ENCODE measurements around the gene HEATR9. TPM values are rescaled to one million over a fixed set of nuclear protein-coding genes. Genes with fewer than 3 reads are reported as not detected.

The HEATR9 gene
- total RNA-seq, 1 donor from 2014 or later: not detected

DNA sequence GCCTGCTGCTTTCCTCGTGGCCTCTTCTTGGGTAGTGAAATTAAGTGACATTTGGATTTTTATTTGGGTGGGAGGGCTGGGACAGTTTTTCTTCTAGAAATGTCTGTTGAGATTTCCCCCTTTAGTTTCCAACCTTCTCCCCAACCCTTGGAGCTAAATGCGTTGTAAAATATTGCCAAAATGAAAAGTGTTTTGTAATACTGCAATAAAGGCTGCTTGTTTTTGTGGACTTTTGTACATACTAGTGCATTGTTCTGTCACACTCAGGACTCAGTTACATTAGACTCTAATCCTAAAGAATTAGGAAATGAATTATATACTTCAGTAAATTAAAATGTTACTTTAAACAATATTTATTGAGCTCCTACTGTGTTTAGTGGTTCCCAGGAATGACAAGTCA lies 21.7 kb downstream of the HEATR9 start:
- H3K4me3 ChIP-seq (ENCODE audit: low read depth, low read length): no peak overlapping the region
- TF ChIP-seq, protein P1, sequence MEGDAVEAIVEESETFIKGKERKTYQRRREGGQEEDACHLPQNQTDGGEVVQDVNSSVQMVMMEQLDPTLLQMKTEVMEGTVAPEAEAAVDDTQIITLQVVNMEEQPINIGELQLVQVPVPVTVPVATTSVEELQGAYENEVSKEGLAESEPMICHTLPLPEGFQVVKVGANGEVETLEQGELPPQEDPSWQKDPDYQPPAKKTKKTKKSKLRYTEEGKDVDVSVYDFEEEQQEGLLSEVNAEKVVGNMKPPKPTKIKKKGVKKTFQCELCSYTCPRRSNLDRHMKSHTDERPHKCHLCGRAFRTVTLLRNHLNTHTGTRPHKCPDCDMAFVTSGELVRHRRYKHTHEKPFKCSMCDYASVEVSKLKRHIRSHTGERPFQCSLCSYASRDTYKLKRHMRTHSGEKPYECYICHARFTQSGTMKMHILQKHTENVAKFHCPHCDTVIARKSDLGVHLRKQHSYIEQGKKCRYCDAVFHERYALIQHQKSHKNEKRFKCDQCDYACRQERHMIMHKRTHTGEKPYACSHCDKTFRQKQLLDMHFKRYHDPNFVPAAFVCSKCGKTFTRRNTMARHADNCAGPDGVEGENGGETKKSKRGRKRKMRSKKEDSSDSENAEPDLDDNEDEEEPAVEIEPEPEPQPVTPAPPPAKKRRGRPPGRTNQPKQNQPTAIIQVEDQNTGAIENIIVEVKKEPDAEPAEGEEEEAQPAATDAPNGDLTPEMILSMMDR (conservative IDR thresholded peaks at IDR 0.05; ENCODE audit: low read depth, low read length): no peak
- DNase-seq (ENCODE audit: low read depth): no peak

DNA sequence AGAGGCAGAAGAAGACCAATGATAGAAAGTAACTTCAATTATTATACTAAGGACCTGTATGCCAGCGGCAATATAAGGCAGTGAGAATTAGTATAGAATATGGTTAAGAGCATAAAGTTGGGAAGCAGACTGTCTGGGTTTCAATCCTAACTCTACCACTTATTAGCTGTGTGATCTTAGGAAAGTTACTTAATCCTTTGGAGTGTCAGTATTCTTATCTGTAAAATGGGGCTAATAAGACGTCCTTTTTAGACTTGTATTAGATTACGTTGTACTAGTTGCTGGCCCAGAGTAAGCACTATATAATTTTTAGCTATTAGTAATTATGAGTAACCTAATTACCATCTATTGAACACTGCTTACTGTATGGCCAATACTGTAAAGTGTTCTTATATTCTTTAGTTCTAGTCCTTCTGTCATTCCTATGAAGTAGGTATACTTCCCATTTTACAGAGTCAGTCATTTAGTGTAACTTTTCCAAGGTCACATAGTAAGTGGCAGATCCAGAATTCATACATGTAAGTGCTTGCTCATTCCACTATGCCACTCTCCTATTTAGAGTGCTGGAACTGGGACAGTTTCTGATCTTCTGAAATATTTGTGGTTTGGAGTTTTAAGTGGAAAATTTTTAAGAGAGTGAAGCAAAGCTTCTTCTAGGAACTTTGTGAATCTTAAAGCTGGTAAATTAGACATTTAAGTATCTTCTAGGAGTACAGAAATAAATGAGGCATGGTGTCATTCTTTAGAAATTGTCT lies 22.5 kb downstream of the HEATR9 start:
- DNase-seq (ENCODE audit: low read depth): no peak
- H3K4me3 ChIP-seq (ENCODE audit: low read depth, low read length): no peak overlapping the region
- TF ChIP-seq, protein P1 (conservative IDR thresholded peaks at IDR 0.05; ENCODE audit: low read depth, low read length): no peak

DNA sequence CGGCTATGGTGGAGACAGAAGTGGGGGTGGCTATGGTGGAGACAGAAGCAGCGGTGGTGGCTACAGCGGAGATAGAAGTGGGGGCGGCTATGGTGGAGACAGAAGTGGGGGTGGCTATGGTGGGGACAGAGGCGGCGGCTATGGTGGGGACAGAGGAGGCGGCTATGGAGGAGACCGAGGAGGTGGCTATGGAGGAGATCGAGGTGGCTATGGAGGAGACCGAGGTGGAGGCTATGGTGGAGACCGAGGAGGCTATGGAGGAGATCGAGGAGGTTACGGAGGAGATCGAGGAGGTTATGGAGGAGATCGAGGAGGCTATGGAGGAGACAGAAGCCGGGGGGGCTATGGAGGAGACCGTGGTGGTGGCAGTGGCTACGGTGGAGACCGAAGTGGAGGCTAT lies 24.1 kb downstream of the HEATR9 start:
- DNase-seq (ENCODE audit: low read depth): no peak
- H3K4me3 ChIP-seq (ENCODE audit: low read depth, low read length): no peak overlapping the region
- TF ChIP-seq, protein P1 (conservative IDR thresholded peaks at IDR 0.05; ENCODE audit: low read depth, low read length): no peak

DNA sequence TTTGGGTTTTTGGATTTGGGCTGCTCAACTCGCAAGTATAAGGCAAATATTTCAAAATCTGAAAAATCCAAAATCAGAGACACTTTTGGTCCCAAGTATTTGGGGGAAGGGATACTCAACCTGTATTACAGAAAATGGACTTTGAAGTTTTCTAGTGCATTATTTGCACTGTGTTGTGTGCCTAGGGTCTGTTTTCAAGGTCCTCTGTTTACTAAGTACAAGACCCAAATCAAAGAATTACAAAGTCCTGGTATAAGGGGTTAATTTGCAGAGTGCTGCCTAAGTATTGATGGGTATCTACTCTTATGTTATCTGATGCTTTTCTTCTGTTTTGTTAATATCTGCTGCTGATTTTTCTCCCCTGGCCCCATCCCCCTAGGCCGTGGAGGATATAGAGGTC lies 25.0 kb downstream of the HEATR9 start:
- H3K4me3 ChIP-seq (ENCODE audit: low read depth, low read length): no peak overlapping the region
- no peak for DNase-seq (ENCODE audit: low read depth)
- TF ChIP-seq, protein P1 (conservative IDR thresholded peaks at IDR 0.05; ENCODE audit: low read depth, low read length): no peak

DNA sequence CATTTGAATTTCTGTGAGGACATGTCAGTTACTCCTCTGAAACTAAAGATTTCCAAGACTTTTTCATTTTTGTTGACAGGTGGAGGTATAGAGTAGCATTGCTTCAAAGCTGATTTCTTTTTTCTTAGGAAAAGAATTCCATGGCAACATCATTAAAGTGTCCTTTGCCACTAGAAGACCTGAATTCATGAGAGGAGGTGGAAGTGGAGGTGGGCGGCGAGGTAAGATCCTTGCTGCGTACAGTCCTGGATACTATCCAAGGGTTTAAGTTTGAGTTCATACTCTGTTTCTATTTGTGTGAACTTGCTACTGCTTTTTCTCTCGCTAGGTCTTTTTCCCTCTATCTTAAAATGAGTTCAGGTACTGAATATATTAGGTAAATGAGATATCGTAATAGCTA lies 26.5 kb downstream of the HEATR9 start:
- TF ChIP-seq, protein P1 (conservative IDR thresholded peaks at IDR 0.05; ENCODE audit: low read depth, low read length): no peak
- H3K4me3 ChIP-seq (ENCODE audit: low read depth, low read length): no peak overlapping the region
- DNase-seq (ENCODE audit: low read depth): no peak

DNA sequence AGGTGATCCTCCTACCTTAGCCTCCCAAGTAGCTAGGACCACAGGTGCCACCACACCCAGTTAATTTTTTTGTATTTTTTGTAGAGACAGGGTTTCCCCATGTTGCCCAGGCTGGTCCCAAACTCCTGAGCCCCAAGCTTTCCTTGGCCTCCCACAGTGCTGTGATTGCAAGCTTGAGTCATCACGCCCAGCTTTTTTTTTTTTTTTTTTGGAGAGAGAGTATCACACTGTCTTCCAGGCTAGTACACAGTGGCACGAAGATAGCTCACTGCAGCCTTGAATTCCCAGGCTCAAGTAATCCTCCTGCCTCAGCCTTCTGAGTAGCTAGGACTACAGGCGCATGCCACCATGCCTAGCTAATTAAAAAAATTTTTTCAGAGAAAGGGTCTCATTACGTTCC lies 27.2 kb downstream of the HEATR9 start:
- TF ChIP-seq, protein P1 (conservative IDR thresholded peaks at IDR 0.05; ENCODE audit: low read depth, low read length): no peak
- DNase-seq (ENCODE audit: low read depth): no peak
- H3K4me3 ChIP-seq (ENCODE audit: low read depth, low read length): no peak overlapping the region

DNA sequence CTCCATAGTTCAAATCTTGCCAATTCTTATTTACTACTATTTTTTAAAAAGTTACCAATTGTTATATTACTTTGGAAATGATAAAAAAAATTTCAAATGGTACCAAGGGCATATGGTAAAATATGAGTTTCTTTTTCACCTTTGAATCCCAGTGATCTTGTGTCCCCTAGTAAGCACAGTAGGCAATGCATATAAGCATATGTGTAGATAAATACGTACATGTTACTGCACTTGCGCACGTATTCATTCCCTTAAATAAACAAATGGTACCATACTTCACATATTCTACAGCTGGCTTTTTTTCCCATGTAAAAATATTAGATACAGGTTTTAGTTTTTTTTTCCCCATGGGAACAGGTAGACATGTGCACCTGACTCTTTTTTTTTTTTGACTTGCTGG lies 27.6 kb downstream of the HEATR9 start:
- no peak for DNase-seq (ENCODE audit: low read depth)
- H3K4me3 ChIP-seq (ENCODE audit: low read depth, low read length): no peak overlapping the region
- TF ChIP-seq, protein P1 (conservative IDR thresholded peaks at IDR 0.05; ENCODE audit: low read depth, low read length): no peak
